ENCODE data around the gene SYNM.
"Not testable (repeated sequence)": the region's sequence is repeated elsewhere in the genome, so short reads cannot be mapped to it uniquely, and the experiment has no call there.

The SYNM gene

GRCh38 chr15:99104788-99105513 is at the start of gene SYNM:
Gene SYNM, plus strand, starts transcription at chr15:99105080. Its CDS starts 120 bp downstream, at chr15:99105200.
- H3K27ac Mint-ChIP-seq = no peak within 1 kb of the TSS
- peaks cover 13% of the 10 kb centered on the region for H3K4me1 Mint-ChIP-seq (ENCODE audit: low read depth)
- no peaks in the 10 kb centered on the region for H3K9me3 Mint-ChIP-seq
- H3K4me3 Mint-ChIP-seq = peak within 1 kb of the TSS; percentile 43
- DNase-seq (ENCODE audit: low spot score) = peak; percentile 60
- peaks cover 52% of the 10 kb centered on the region for H3K27me3 Mint-ChIP-seq (ENCODE audit: low read depth)
- no peaks in the 10 kb centered on the region for H3K36me3 Mint-ChIP-seq (ENCODE audit: low read depth)

GRCh38 chr15:99055555-99056134 is 49.2 kb upstream of the SYNM start:
- Mint-ChIP-seq H3K27ac (no peak overlapping the region), H3K36me3 (ENCODE audit: low read depth) (no peaks in the 10 kb centered on the region), H3K4me1 (ENCODE audit: low read depth) (peaks cover 6% of the 10 kb centered on the region), H3K9me3 (no peaks in the 10 kb centered on the region), H3K27me3 (ENCODE audit: low read depth) (peaks cover 20% of the 10 kb centered on the region), H3K4me3 (no peak overlapping the region)
- DNase-seq (ENCODE audit: low spot score) = no peak

GRCh38 chr15:99057020-99057419 is 47.9 kb upstream of the SYNM start:
- DNase-seq (ENCODE audit: low spot score) = no peak
- peaks cover 4% of the 10 kb centered on the region for H3K4me1 Mint-ChIP-seq (ENCODE audit: low read depth)
- no peak overlapping the region for H3K27ac Mint-ChIP-seq
- no peak overlapping the region for H3K4me3 Mint-ChIP-seq
- H3K9me3 Mint-ChIP-seq = no peaks in the 10 kb centered on the region
- peaks cover 30% of the 10 kb centered on the region for H3K27me3 Mint-ChIP-seq (ENCODE audit: low read depth)
- H3K36me3 Mint-ChIP-seq (ENCODE audit: low read depth) = no peaks in the 10 kb centered on the region

- DNase-seq (ENCODE audit: low spot score) = no peak
- Mint-ChIP-seq H3K27me3 (ENCODE audit: low read depth) (peaks cover 34% of the 10 kb centered on the region), H3K4me1 (ENCODE audit: low read depth) (no peaks in the 10 kb centered on the region), H3K27ac (no peak overlapping the region), H3K4me3 (peak overlapping the region; percentile 63), H3K9me3 (no peaks in the 10 kb centered on the region), H3K36me3 (ENCODE audit: low read depth) (no peaks in the 10 kb centered on the region)
These were observed 47.0 kb upstream of the SYNM start for GRCh38 chr15:99057697-99058420.

- Mint-ChIP-seq H3K27me3 (ENCODE audit: low read depth) (peaks cover 34% of the 10 kb centered on the region), H3K27ac (no peak overlapping the region)
These were observed 46.4 kb upstream of the SYNM start for GRCh38 chr15:99058421-99058870.

GRCh38 chr15:99059010-99059981 is 45.6 kb upstream of the SYNM start:
- Mint-ChIP-seq H3K4me1 (ENCODE audit: low read depth) (no peaks in the 10 kb centered on the region), H3K27me3 (ENCODE audit: low read depth) (peaks cover 34% of the 10 kb centered on the region), H3K36me3 (ENCODE audit: low read depth) (no peaks in the 10 kb centered on the region), H3K9me3 (no peaks in the 10 kb centered on the region), H3K27ac (no peak overlapping the region), H3K4me3 (peak overlapping the region; percentile 72)
- DNase-seq (ENCODE audit: low spot score) = peak; percentile 54

More at GRCh38 chr15:99058421-99058870, 46.4 kb upstream of the SYNM start:
- DNase-seq (ENCODE audit: low spot score) = no peak
- H3K4me1 Mint-ChIP-seq (ENCODE audit: low read depth) = no peaks in the 10 kb centered on the region
- H3K36me3 Mint-ChIP-seq (ENCODE audit: low read depth) = no peaks in the 10 kb centered on the region
- H3K9me3 Mint-ChIP-seq = no peaks in the 10 kb centered on the region
- H3K4me3 Mint-ChIP-seq = peak overlapping the region; percentile 63

GRCh38 chr15:99060186-99060585 is 44.7 kb upstream of the SYNM start:
- not testable (repeated sequence) for H3K9me3 Mint-ChIP-seq; H3K36me3 Mint-ChIP-seq (ENCODE audit: low read depth); DNase-seq (ENCODE audit: low spot score); H3K4me1 Mint-ChIP-seq (ENCODE audit: low read depth); H3K27ac Mint-ChIP-seq
- Mint-ChIP-seq H3K4me3 (peak overlapping the region; percentile 18), H3K27me3 (ENCODE audit: low read depth) (peaks cover 37% of the 10 kb centered on the region)

GRCh38 chr15:99062226-99062625 is 42.7 kb upstream of the SYNM start:
- Mint-ChIP-seq H3K9me3 (no peaks in the 10 kb centered on the region), H3K4me3 (no peak overlapping the region), H3K27me3 (ENCODE audit: low read depth) (peaks cover 36% of the 10 kb centered on the region), H3K36me3 (ENCODE audit: low read depth) (no peaks in the 10 kb centered on the region), H3K27ac (no peak overlapping the region), H3K4me1 (ENCODE audit: low read depth) (no peaks in the 10 kb centered on the region)
- no peak for DNase-seq (ENCODE audit: low spot score)

- no peak for DNase-seq (ENCODE audit: low spot score)
- Mint-ChIP-seq H3K27ac (no peak overlapping the region), H3K9me3 (no peaks in the 10 kb centered on the region), H3K4me1 (ENCODE audit: low read depth) (no peaks in the 10 kb centered on the region), H3K4me3 (no peak overlapping the region), H3K36me3 (ENCODE audit: low read depth) (no peaks in the 10 kb centered on the region), H3K27me3 (ENCODE audit: low read depth) (peaks cover 5% of the 10 kb centered on the region)
These were observed 36.7 kb upstream of the SYNM start for GRCh38 chr15:99068186-99068585.

GRCh38 chr15:99070208-99070607 is 34.7 kb upstream of the SYNM start:
- no peaks in the 10 kb centered on the region for H3K9me3 Mint-ChIP-seq
- no peaks in the 10 kb centered on the region for H3K4me1 Mint-ChIP-seq (ENCODE audit: low read depth)
- no peak overlapping the region for H3K27ac Mint-ChIP-seq
- H3K36me3 Mint-ChIP-seq (ENCODE audit: low read depth) = no peaks in the 10 kb centered on the region
- no peak overlapping the region for H3K4me3 Mint-ChIP-seq
- peaks cover 5% of the 10 kb centered on the region for H3K27me3 Mint-ChIP-seq (ENCODE audit: low read depth)
- no peak for DNase-seq (ENCODE audit: low spot score)

- DNase-seq (ENCODE audit: low spot score) = no peak
- Mint-ChIP-seq H3K9me3 (no peaks in the 10 kb centered on the region), H3K36me3 (ENCODE audit: low read depth) (no peaks in the 10 kb centered on the region), H3K27me3 (ENCODE audit: low read depth) (peaks cover 4% of the 10 kb centered on the region), H3K27ac (no peak overlapping the region), H3K4me1 (ENCODE audit: low read depth) (no peaks in the 10 kb centered on the region), H3K4me3 (no peak overlapping the region)
These were observed 33.7 kb upstream of the SYNM start for GRCh38 chr15:99071091-99071680.

GRCh38 chr15:99073008-99073717 is 31.7 kb upstream of the SYNM start:
- no peak for DNase-seq (ENCODE audit: low spot score)
- Mint-ChIP-seq H3K9me3 (no peaks in the 10 kb centered on the region), H3K36me3 (ENCODE audit: low read depth) (no peaks in the 10 kb centered on the region), H3K27ac (no peak overlapping the region), H3K4me1 (ENCODE audit: low read depth) (peaks cover 5% of the 10 kb centered on the region), H3K4me3 (no peak overlapping the region), H3K27me3 (ENCODE audit: low read depth) (peaks cover 3% of the 10 kb centered on the region)

- Mint-ChIP-seq H3K4me1 (ENCODE audit: low read depth) (peaks cover 5% of the 10 kb centered on the region), H3K27me3 (ENCODE audit: low read depth) (peaks cover 13% of the 10 kb centered on the region), H3K36me3 (ENCODE audit: low read depth) (no peaks in the 10 kb centered on the region), H3K4me3 (no peak overlapping the region), H3K27ac (no peak overlapping the region), H3K9me3 (no peaks in the 10 kb centered on the region)
- no peak for DNase-seq (ENCODE audit: low spot score)
These were observed 30.4 kb upstream of the SYNM start for GRCh38 chr15:99074446-99074845.

Measured in T-helper 2 cell treated with Interferon-gamma antibody and Interleukin-4, amounts not matched to agents 5 μg/mL and 100 μg/mL, for 36 hours (primary cell).